Measurements from ENCODE around the gene IRF2BPL. TPM values are rescaled to one million over a fixed set of nuclear protein-coding genes. Genes with fewer than 3 reads are reported as not detected.

Gene IRF2BPL
- total RNA-seq, 2 experiments from 2014 or later: 23.7 to 25.8 TPM

Other genes starting within 250 kb of the IRF2BPL start
- 16.1 and 17.6 TPM in 2 replicates for gene ANGEL1, start 215.8 kb downstream of the IRF2BPL start, total RNA-seq (2014; rRNA removed; shearing (Covaris generic))
- 33.7 and 36.4 TPM in 2 replicates for gene ANGEL1, start 215.8 kb downstream of the IRF2BPL start, total RNA-seq (2022)
- not detected in 2 replicates for gene LRRC74A, start 202.3 kb downstream of the IRF2BPL start, total RNA-seq (2014; rRNA removed; shearing (Covaris generic))
- gene LRRC74A, start 202.3 kb downstream of the IRF2BPL start, total RNA-seq (2022): not detected in 2 replicates
- 31.7 and 43.4 TPM in 2 replicates for gene CIPC, start 69.5 kb upstream of the IRF2BPL start, total RNA-seq (2014; rRNA removed; shearing (Covaris generic))
- gene CIPC, start 69.5 kb upstream of the IRF2BPL start, total RNA-seq (2022): 20.9 and 24.1 TPM in 2 replicates
- gene ZDHHC22, start 113.1 kb upstream of the IRF2BPL start, total RNA-seq (2014; rRNA removed; shearing (Covaris generic)): not detected in 2 replicates
- gene ZDHHC22, start 113.1 kb upstream of the IRF2BPL start, total RNA-seq (2022): not detected in 2 replicates
- 0.41 and 0.79 TPM in 2 replicates for gene TMEM63C, start 153.1 kb upstream of the IRF2BPL start, total RNA-seq (2014; rRNA removed; shearing (Covaris generic))
- 4.7 and 6.6 TPM in 2 replicates for gene TMEM63C, start 153.1 kb upstream of the IRF2BPL start, total RNA-seq (2022)
- gene NGB, start 242.5 kb upstream of the IRF2BPL start, total RNA-seq (2014; rRNA removed; shearing (Covaris generic)): not detected in 2 replicates
- not detected in 2 replicates for gene NGB, start 242.5 kb upstream of the IRF2BPL start, total RNA-seq (2022)

Data from OCI-LY7 (cell line).